Neural progenitor cell (in vitro differentiated cells): ENCODE data around the gene RELT.

Experiments
- EZH2 ChIP-seq: fragments of 200-600 bp; sonication (generic); IDR thresholded peaks from 2 replicates; pipeline ENCODE4 v1.6.1; 2017; ENCODE audit warnings: antibody characterized with exemption, mild to moderate bottlenecking, moderate library complexity
- EZH2phosphoT487 ChIP-seq: fragments of 200-600 bp; sonication (generic); IDR thresholded peaks from 2 replicates; pipeline ENCODE4 v1.6.1; 2017; ENCODE audit warnings: antibody characterized with exemption
- TF ChIP-seq, protein P1 (sequence below): fragments of 200-600 bp; sonication (generic); IDR thresholded peaks from 2 replicates; pipeline ENCODE4 v1.5.1; 2017; ENCODE audit warnings: antibody characterized with exemption, mild to moderate bottlenecking

DNA sequence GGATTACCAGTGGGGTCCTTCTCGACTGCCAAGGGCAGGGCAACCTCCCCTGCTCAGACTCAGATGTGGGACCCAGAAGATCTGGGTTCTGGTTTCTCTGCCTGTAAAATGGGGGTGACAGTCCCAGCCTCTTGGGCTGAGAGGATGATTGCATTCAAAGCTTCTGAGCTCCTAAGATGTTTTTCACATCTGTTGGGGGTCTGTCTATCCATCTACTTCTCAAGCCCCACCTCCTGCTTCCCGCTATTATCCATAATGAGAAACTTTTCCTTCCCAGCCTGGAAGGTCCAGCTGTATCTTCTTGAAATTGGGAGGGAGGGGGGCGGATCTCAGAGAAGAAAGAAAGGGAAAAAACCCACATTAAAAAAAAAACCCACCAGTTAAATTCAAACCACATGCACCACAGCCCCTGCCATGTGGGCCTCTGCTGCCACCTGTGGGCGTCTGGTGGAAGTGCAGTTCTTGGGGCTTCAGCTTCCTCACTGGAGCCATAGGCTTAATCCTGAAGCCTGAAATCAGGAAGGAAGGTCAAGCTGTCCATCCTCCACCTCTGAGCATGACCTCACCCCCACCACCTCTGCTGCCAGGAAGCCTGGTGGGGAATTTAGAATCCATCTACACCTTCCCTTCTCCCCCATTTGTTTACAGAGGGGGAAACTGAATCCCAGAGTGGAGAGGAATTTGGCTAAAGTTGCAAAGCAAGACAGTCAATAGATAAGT lies 40.8 kb upstream of the RELT start:
- TF ChIP-seq, protein P1, sequence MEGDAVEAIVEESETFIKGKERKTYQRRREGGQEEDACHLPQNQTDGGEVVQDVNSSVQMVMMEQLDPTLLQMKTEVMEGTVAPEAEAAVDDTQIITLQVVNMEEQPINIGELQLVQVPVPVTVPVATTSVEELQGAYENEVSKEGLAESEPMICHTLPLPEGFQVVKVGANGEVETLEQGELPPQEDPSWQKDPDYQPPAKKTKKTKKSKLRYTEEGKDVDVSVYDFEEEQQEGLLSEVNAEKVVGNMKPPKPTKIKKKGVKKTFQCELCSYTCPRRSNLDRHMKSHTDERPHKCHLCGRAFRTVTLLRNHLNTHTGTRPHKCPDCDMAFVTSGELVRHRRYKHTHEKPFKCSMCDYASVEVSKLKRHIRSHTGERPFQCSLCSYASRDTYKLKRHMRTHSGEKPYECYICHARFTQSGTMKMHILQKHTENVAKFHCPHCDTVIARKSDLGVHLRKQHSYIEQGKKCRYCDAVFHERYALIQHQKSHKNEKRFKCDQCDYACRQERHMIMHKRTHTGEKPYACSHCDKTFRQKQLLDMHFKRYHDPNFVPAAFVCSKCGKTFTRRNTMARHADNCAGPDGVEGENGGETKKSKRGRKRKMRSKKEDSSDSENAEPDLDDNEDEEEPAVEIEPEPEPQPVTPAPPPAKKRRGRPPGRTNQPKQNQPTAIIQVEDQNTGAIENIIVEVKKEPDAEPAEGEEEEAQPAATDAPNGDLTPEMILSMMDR: peak; percentile 97
- TF ChIP-seq EZH2 (no peak), EZH2phosphoT487 (no peak)
